K562 (cell line): ENCODE measurements around the gene NAP1L1. TPM values are rescaled to one million over a fixed set of nuclear protein-coding genes. Genes with fewer than 3 reads are reported as not detected.

Source experiments
- ATF1 ChIP-seq, 2 experiments: fragments of 450-650 bp in 1 of 2; IDR thresholded peaks; 2 replicates each; pipeline ENCODE4 v1.6.1; 2016; ENCODE audit warnings: missing compliant biosample characterization in 1 of 2, missing genetic modification characterization in 1 of 2
- CEBPB ChIP-seq: fragments of 450-650 bp; IDR thresholded peaks from 2 replicates; pipeline ENCODE4 v1.6.1; 2016; ENCODE audit warnings: missing genetic modification characterization, missing compliant biosample characterization
- FOXA1 ChIP-seq: fragments of 450-650 bp; IDR thresholded peaks from 2 replicates; pipeline ENCODE4 v1.6.1; 2016; ENCODE audit warnings: mild to moderate bottlenecking, borderline replicate concordance
- FOXJ2 ChIP-seq: fragments of 200-800 bp; sonication (Bioruptor generic); IDR thresholded peaks from 2 replicates; pipeline ENCODE4 v1.6.1; 2016; ENCODE audit warnings: missing genetic modification characterization, missing compliant biosample characterization
- HDAC1 ChIP-seq, 2 experiments: fragments of 450-650 bp; IDR thresholded peaks; 2 replicates each; pipeline ENCODE4 v1.6.1; 2016 to 2017; ENCODE audit warnings: inconsistent platforms in 1 of 2, mild to moderate bottlenecking in 1 of 2, moderate library complexity in 1 of 2
- HOXB6 ChIP-seq: fragments of 250-450 bp; sonication (Bioruptor Pico); IDR thresholded peaks from 2 replicates; pipeline ENCODE4 v1.5.1; 2022; ENCODE audit warnings: mild to moderate bottlenecking, borderline replicate concordance
- KLF13 ChIP-seq: fragments of 450-650 bp; IDR thresholded peaks from 2 replicates; pipeline ENCODE4 v1.6.1; 2016; ENCODE audit warnings: missing genetic modification characterization, low read depth, mild to moderate bottlenecking, missing compliant biosample characterization, moderate library complexity, borderline replicate concordance
- NR2F6 ChIP-seq: fragments of 450-650 bp; formaldehyde crosslinking; IDR thresholded peaks from 2 replicates; pipeline ENCODE4 v1.4.0; 2020; ENCODE audit warnings: mild to moderate bottlenecking
- PPARD ChIP-seq: fragments of 250-450 bp; sonication (Bioruptor Pico); IDR thresholded peaks from 2 replicates; pipeline ENCODE4 v1.8.0; 2022; ENCODE audit warnings: inconsistent platforms, mild to moderate bottlenecking, moderate library complexity
- SMARCA4 ChIP-seq: fragments of 450-650 bp; IDR thresholded peaks from 2 replicates; pipeline ENCODE4 v1.6.1; 2016
- SMARCC2 ChIP-seq: fragments of 450-650 bp; IDR thresholded peaks from 2 replicates; pipeline ENCODE4 v1.6.1; 2017; ENCODE audit warnings: antibody characterized with exemption, moderate library complexity, mild to moderate bottlenecking, low read depth
- TCF3 ChIP-seq: sonication (generic); formaldehyde crosslinking; IDR thresholded peaks from 2 replicates; pipeline ENCODE4 v1.4.0; 2020; ENCODE audit warnings: mild to moderate bottlenecking, missing genetic modification reagents
- TEAD4 ChIP-seq, 2 experiments: sonication (generic) in 1 of 2; formaldehyde crosslinking in 1 of 2; IDR thresholded peaks; 2 replicates each; pipeline versions ENCODE4 v1.6.1 to v1.8.0; 2012 to 2022; ENCODE audit warnings: borderline replicate concordance in 1 of 2, inconsistent platforms in 1 of 2, low read length in 1 of 2, mild to moderate bottlenecking in 1 of 2, missing genetic modification reagents in 1 of 2
- TFAM ChIP-seq: fragments of 250-450 bp; sonication (Bioruptor Pico); conservative IDR thresholded peaks from 2 replicates; pipeline ENCODE4 v1.5.0; 2021; ENCODE audit warnings: mild to moderate bottlenecking, moderate library complexity
- TRIM24 ChIP-seq, 2 experiments: fragments of 450-650 bp; IDR thresholded peaks; 2 replicates each; pipeline ENCODE4 v1.6.1; 2016
- ZNF121 ChIP-seq: sonication (generic); formaldehyde crosslinking; conservative IDR thresholded peaks from 2 replicates; pipeline ENCODE4 v1.8.0; 2022; ENCODE audit warnings: missing genetic modification reagents
- ZNF324 ChIP-seq: fragments of 250-450 bp; sonication (Bioruptor Pico); IDR thresholded peaks from 2 replicates; pipeline ENCODE4 v1.4.0; 2020; ENCODE audit warnings: mild to moderate bottlenecking
- ZNF76 ChIP-seq: fragments of 250-450 bp; sonication (Bioruptor Pico); IDR thresholded peaks from 2 replicates; pipeline ENCODE4 v1.4.0; 2020; ENCODE audit warnings: mild to moderate bottlenecking, moderate library complexity, borderline replicate concordance
- ZNF778 ChIP-seq: fragments of 450-650 bp; formaldehyde crosslinking; IDR thresholded peaks from 2 replicates; pipeline ENCODE4 v1.4.0; 2020; ENCODE audit warnings: mild to moderate bottlenecking, moderate library complexity
- polyA plus RNA-seq, 8 experiments: library from polyadenylated mRNA; depleted of rRNA in 4 of 8; stranded (reverse) in 5 of 8; unstranded in 3 of 8; fragments of >200 nt; fragmentation: Nextera tagmentation in 2 of 8; fragmentation: Illumina TruSeq in 1 of 8; extraction: Ambion mirVana in 2 of 8; extraction: Trizol in 1 of 8; gene quantifications; 2 replicates each; pipeline versions ENCODE4 v1.2.1 to v1.2.3, GENCODE V29; 2011 to 2014; ENCODE audit warnings: inconsistent platforms in 1 of 8, missing spikeins in 1 of 8
- total RNA-seq, 7 experiments: library from RNA; depleted of rRNA in 6 of 7; stranded (reverse); fragments of >200 nt in 6 of 7; fragmentation: Illumina TruSeq in 2 of 7; extraction: Trizol in 2 of 7; gene quantifications; 2 replicates each; pipeline versions ENCODE4 v1.2.1 to v1.2.3, GENCODE V29; 2011 to 2021; ENCODE audit warnings: low replicate concordance in 1 of 7
- TF ChIP-seq, protein P1 (sequence below): fragments of 250-450 bp; sonication (Bioruptor Pico); IDR thresholded peaks from 2 replicates; pipeline ENCODE4 v1.8.0; 2022; ENCODE audit warnings: moderate library complexity, mild to moderate bottlenecking, inconsistent platforms
- TF ChIP-seq, protein P2 (sequence below): fragments of 250-450 bp; sonication (Bioruptor Pico); IDR thresholded peaks from 2 replicates; pipeline ENCODE4 v1.8.0; 2022; ENCODE audit warnings: inconsistent platforms, mild to moderate bottlenecking, moderate library complexity, borderline replicate concordance
- TF ChIP-seq, protein P3 (sequence below): fragments of 450-650 bp; IDR thresholded peaks from 2 replicates; pipeline ENCODE4 v1.6.1; 2016; ENCODE audit warnings: missing biosample characterization, missing genetic modification characterization
- TF ChIP-seq, protein P4 (sequence below): sonication (generic); formaldehyde crosslinking; IDR thresholded peaks from 2 replicates; pipeline ENCODE4 v1.8.1; 2023; ENCODE audit warnings: mild to moderate bottlenecking, missing genetic modification reagents

Gene NAP1L1
- total and polyA plus RNA-seq, 9 of the 15 experiments (the other 6 are each of a cell fraction or from before 2014, with no cell fraction given) = 287 to 747 (median 450) TPM

DNA sequence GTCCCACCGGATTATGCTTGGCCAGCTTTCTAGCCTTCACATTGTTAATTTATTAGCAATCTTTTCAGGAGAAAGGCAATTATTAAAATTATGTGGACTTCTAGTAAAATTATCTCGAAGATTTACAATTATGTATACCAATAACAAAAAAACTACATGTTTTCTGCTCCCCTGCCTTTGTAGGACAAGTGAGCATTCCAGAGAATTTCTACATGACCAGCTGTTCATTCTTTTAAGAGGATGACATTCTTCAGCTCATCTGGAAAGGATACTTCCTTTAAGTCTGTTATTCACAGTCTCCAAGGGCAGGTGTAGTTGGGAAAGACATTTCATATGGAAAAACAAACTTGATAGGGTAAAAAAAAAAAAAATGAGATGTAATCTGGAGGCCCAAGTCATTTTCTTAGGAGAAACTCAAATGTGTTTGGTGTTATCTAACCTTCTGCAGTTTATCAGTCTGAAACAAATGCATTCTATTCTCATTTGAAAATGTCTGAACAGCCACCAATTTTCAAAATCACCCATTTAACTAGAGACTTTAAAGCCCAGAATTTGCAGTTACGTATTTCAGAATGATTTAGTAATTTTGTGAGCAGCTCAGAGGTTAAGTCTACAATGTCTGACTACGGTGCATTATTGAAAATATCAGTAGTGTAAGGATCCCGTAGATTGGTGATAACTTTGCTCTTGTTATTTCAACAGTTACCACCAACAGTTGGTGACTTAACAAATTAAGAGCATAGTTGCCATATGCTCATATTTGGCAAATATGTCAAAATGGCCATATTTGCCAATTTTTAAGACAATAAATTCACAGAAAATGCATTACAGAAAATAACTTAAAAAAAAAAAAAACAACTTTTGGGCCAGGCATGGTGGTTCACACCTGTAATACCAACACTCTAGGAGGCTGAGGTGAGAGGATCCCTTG lies 51.1 kb downstream of the NAP1L1 start (continued):
- no peak for TF ChIP-seq ZNF324 (CRISPR knock-in tag)
- TF ChIP-seq, protein P1, sequence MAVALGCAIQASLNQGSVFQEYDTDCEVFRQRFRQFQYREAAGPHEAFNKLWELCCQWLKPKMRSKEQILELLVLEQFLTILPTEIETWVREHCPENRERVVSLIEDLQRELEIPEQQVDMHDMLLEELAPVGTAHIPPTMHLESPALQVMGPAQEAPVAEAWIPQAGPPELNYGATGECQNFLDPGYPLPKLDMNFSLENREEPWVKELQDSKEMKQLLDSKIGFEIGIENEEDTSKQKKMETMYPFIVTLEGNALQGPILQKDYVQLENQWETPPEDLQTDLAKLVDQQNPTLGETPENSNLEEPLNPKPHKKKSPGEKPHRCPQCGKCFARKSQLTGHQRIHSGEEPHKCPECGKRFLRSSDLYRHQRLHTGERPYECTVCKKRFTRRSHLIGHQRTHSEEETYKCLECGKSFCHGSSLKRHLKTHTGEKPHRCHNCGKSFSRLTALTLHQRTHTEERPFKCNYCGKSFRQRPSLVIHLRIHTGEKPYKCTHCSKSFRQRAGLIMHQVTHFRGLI (CRISPR knock-in tag) = no peak
- TF ChIP-seq FOXJ2 (tag) = no peak
- TF ChIP-seq ATF1 (CRISPR knock-in tag; IDR thresholded peaks at IDR 0.05) = no peak
- TF ChIP-seq ATF1 (tag; IDR thresholded peaks at IDR 0.05) = no peak
- no peak for TF ChIP-seq ZNF76 (CRISPR knock-in tag)
- TF ChIP-seq, protein P2, sequence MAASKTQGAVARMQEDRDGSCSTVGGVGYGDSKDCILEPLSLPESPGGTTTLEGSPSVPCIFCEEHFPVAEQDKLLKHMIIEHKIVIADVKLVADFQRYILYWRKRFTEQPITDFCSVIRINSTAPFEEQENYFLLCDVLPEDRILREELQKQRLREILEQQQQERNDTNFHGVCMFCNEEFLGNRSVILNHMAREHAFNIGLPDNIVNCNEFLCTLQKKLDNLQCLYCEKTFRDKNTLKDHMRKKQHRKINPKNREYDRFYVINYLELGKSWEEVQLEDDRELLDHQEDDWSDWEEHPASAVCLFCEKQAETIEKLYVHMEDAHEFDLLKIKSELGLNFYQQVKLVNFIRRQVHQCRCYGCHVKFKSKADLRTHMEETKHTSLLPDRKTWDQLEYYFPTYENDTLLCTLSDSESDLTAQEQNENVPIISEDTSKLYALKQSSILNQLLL (CRISPR knock-in tag) = no peak
- TF ChIP-seq TEAD4 (IDR thresholded peaks at IDR 0.05; ENCODE audit: low read length) = peak; percentile 71
- no peak for TF ChIP-seq TEAD4 (CRISPR knock-in tag; IDR thresholded peaks at IDR 0.05; ENCODE audit: borderline replicate concordance)
- TF ChIP-seq SMARCA4 = peak; percentile 83
- TF ChIP-seq NR2F6 (CRISPR knock-in tag) = no peak
- no peak for TF ChIP-seq TFAM
- no peak for TF ChIP-seq ZNF778 (CRISPR knock-in tag)
- TF ChIP-seq, protein P3, sequence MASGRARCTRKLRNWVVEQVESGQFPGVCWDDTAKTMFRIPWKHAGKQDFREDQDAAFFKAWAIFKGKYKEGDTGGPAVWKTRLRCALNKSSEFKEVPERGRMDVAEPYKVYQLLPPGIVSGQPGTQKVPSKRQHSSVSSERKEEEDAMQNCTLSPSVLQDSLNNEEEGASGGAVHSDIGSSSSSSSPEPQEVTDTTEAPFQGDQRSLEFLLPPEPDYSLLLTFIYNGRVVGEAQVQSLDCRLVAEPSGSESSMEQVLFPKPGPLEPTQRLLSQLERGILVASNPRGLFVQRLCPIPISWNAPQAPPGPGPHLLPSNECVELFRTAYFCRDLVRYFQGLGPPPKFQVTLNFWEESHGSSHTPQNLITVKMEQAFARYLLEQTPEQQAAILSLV = no peak
- 0 out of 4 replicates have a peak, but pooled peaks of 1 of the 2 experiments have one; percentile 24 for TF ChIP-seq HDAC1 (IDR thresholded peaks at IDR 0.05)
- no peak for TF ChIP-seq FOXA1
- 0 out of 2 replicates have a peak, but pooled peaks have one; percentile 41 for TF ChIP-seq SMARCC2
- no peak for TF ChIP-seq CEBPB (tag)
- no peak for TF ChIP-seq PPARD
- TF ChIP-seq, protein P4, sequence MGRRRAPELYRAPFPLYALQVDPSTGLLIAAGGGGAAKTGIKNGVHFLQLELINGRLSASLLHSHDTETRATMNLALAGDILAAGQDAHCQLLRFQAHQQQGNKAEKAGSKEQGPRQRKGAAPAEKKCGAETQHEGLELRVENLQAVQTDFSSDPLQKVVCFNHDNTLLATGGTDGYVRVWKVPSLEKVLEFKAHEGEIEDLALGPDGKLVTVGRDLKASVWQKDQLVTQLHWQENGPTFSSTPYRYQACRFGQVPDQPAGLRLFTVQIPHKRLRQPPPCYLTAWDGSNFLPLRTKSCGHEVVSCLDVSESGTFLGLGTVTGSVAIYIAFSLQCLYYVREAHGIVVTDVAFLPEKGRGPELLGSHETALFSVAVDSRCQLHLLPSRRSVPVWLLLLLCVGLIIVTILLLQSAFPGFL (CRISPR knock-in tag) = no peak
- no peak for TF ChIP-seq TRIM24 (IDR thresholded peaks at IDR 0.05)
- TF ChIP-seq ZNF121 (CRISPR knock-in tag) = no peak
- peak; percentile 68 for TF ChIP-seq TCF3 (CRISPR knock-in tag)
- TF ChIP-seq KLF13 (tag) = no peak
- TF ChIP-seq HOXB6 (CRISPR knock-in tag) = no peak
